Measurements from ENCODE around the gene STARD8.

- TF ChIP-seq CTCF (IDR thresholded peaks at IDR 0.05): no peak
- no peak for TF ChIP-seq EZH2 (IDR thresholded peaks at IDR 0.05; ENCODE audit: borderline replicate concordance, insufficient read depth, low read depth, low read length, poor library complexity, severe bottlenecking)
These were observed 52.7 kb downstream of the STARD8 start for GRCh38 chrX:68699960-68700746.

Measured in B cell (primary cell).